ENCODE measurements around the gene ZNF672. TPM values are rescaled to one million over a fixed set of nuclear protein-coding genes. Genes with fewer than 3 reads are reported as not detected.

The ZNF672 gene
- total and polyA plus RNA-seq, 2 of the 13 experiments (the other 11 are each of a cell fraction or from before 2014, with no cell fraction given) = 17.2 to 22.9 TPM

DNA sequence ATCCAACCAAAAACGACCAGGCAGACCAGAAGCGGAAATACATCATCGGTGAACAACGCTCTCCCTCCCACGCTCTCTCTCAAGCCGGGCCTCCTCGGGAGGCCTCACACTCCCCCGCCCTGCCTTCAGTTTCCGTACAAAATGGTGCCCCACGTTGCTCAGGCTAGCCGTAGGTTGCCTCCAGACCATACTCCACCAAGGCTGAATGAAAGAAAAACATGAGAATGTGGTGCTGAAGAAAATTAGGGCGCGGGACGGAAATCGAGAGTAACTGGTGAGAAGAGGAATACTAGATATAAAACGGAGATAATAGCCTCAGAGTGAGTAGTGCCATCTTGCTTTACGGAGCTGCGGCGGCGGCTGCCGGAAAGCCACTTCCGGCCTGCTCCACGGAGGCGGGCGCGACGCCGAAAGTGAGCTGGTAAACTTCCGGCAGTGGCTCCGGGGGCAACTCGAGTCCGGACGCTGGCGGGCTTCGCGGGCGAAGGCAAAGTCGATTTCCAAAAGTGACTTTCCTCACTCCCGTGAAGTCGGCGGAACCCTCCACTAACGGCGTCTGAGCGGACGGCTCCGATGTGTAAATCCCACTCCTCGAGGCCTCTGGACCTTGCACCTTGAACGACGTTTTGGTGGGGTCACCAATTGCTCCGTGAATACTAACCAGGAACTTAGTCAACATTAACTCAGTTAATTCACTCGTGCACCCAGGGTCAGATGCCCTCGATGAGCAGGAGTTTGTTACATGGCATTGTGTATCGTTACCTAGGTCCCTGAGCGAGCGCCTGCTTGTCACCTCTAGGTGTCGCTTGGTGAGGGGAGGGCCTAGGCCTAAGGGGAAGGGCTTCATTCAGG lies 11.9 kb upstream of the ZNF672 start, which contains the start of gene SH3BP5L (continued):
- TF ChIP-seq NCOA5 (CRISPR knock-in tag; IDR thresholded peaks at IDR 0.05) (no peak), SP5 (CRISPR knock-in tag; IDR thresholded peaks at IDR 0.05; ENCODE audit: borderline replicate concordance, low read depth) (0 out of 2 replicates have a peak, but pooled peaks have one; percentile 31), GATAD1 (CRISPR knock-in tag; IDR thresholded peaks at IDR 0.05) (peak; percentile 83), BRCA1 (CRISPR knock-in tag; IDR thresholded peaks at IDR 0.05) (0 out of 2 replicates have a peak, but pooled peaks have one; percentile 9), ZFYVE20 (CRISPR knock-in tag; IDR thresholded peaks at IDR 0.05; ENCODE audit: borderline replicate concordance, low read depth) (no peak), DNMT1 (CRISPR knock-in tag; IDR thresholded peaks at IDR 0.05) (no peak; the same call in 1 of the 2 replicates), ZNF775 (CRISPR knock-in tag; IDR thresholded peaks at IDR 0.05; ENCODE audit: borderline replicate concordance) (0 out of 2 replicates have a peak, but pooled peaks have one; percentile 33), ZNF331 (CRISPR knock-in tag; IDR thresholded peaks at IDR 0.05) (peak; percentile 67; the same call in 1 of the 2 replicates), ZNF124 (CRISPR knock-in tag; IDR thresholded peaks at IDR 0.05) (0 out of 2 replicates have a peak, but pooled peaks have one; percentile 29), XRCC5 (optimal IDR thresholded peaks at IDR 0.05; ENCODE audit: low read length) (peak; percentile 85), HDAC6 (IDR thresholded peaks at IDR 0.05; ENCODE audit: low read depth, low read length) (no peak), ZBTB38 (CRISPR knock-in tag; IDR thresholded peaks at IDR 0.05) (peak; percentile 54; the same call in 1 of the 2 replicates), CCAR2 (optimal IDR thresholded peaks at IDR 0.05; ENCODE audit: low read depth, low read length) (peak; percentile 42), MIER3 (CRISPR knock-in tag; IDR thresholded peaks at IDR 0.05; ENCODE audit: borderline replicate concordance) (no peak), ZNF672 (CRISPR knock-in tag; IDR thresholded peaks at IDR 0.05) (no peak), ARID5B (CRISPR knock-in tag; IDR thresholded peaks at IDR 0.05) (peak; percentile 39), ZC3H4 (CRISPR knock-in tag; IDR thresholded peaks at IDR 0.05; ENCODE audit: borderline replicate concordance) (peak; percentile 80; the same call in 1 of the 2 replicates), SOX5 (CRISPR knock-in tag; IDR thresholded peaks at IDR 0.05; ENCODE audit: borderline replicate concordance) (peak; percentile 49; the same call in 1 of the 2 replicates), ZNF530 (CRISPR knock-in tag; IDR thresholded peaks at IDR 0.05; ENCODE audit: low read depth) (no peak), TAF1 (CRISPR knock-in tag; IDR thresholded peaks at IDR 0.05) (peak; percentile 66; the same call in 1 of the 2 replicates), ZNF83 (CRISPR knock-in tag; IDR thresholded peaks at IDR 0.05; ENCODE audit: borderline replicate concordance) (no peak)
- TF ChIP-seq, protein P1, sequence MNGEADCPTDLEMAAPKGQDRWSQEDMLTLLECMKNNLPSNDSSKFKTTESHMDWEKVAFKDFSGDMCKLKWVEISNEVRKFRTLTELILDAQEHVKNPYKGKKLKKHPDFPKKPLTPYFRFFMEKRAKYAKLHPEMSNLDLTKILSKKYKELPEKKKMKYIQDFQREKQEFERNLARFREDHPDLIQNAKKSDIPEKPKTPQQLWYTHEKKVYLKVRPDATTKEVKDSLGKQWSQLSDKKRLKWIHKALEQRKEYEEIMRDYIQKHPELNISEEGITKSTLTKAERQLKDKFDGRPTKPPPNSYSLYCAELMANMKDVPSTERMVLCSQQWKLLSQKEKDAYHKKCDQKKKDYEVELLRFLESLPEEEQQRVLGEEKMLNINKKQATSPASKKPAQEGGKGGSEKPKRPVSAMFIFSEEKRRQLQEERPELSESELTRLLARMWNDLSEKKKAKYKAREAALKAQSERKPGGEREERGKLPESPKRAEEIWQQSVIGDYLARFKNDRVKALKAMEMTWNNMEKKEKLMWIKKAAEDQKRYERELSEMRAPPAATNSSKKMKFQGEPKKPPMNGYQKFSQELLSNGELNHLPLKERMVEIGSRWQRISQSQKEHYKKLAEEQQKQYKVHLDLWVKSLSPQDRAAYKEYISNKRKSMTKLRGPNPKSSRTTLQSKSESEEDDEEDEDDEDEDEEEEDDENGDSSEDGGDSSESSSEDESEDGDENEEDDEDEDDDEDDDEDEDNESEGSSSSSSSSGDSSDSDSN (CRISPR knock-in tag; IDR thresholded peaks at IDR 0.05) = peak; percentile 63

All from HepG2 (cell line).